ENCODE data around the gene FRAS1. TPM values are rescaled to one million over a fixed set of nuclear protein-coding genes. Genes with fewer than 3 reads are reported as not detected.

Gene FRAS1
- total and polyA plus RNA-seq, 2 of the 8 experiments (the other 6 are each of a cell fraction or from before 2014, with no cell fraction given), result 38.5 to 109 TPM

GRCh38 chr4:78310740-78311115 lies 253.6 kb downstream of the FRAS1 start:
- ChIA-PET POLR2A (ENCODE audit: partially characterized antibody) (interaction anchor here (1.9 kb wide), 1 partner anchor 10 kb away, joined by 6 read pairs; no protein-coding TSS in a partner anchor), CTCF (ENCODE audit: partially characterized antibody) (interaction anchor here (0.8 to 2.0 kb wide), 8 partner anchors 12 to 321 kb away, joined by 3 to 5 read pairs (median 4); no protein-coding TSS in a partner anchor)
- no peak overlapping the region for H3K56ac ChIP-seq (replicated peaks; ENCODE audit: insufficient read length, low read depth, low read length)
- H3K18ac ChIP-seq (ENCODE audit: extremely low read depth, low read length), result no peak overlapping the region
- H3K9me3 ChIP-seq (ENCODE audit: insufficient read depth in 2 of 2, low read depth in 1 of 2, low read length in 1 of 2), result no peaks in the 10 kb centered on the region
- no peaks in the 10 kb centered on the region for H3K79me2 ChIP-seq (ENCODE audit: control insufficient read depth in 1 of 2, insufficient read depth in 2 of 2, low read length in 2 of 2)
- no peak overlapping the region for H4K5ac ChIP-seq (ENCODE audit: insufficient read length, low read depth, low read length)
- peaks cover 3 to 22% (median 10%) of the 10 kb centered on the region in 4 experiments; a peak in 6 of 7 replicates for H3K4me1 ChIP-seq (replicated peaks in 1 of 4; ENCODE audit: control insufficient read depth in 3 of 4, insufficient read depth in 4 of 4, low read length in 3 of 4)
- no peak overlapping the region for H3K23ac ChIP-seq (ENCODE audit: insufficient read length)
- no peaks in the 10 kb centered on the region for H3K27me3 ChIP-seq (replicated peaks in 1 of 4; ENCODE audit: control insufficient read depth in 3 of 4, extremely low read depth in 1 of 4, insufficient read depth in 3 of 4, low read length in 3 of 4)
- no peaks in the 10 kb centered on the region for H3K23me2 ChIP-seq (ENCODE audit: low read depth, low read length)
- no peak overlapping the region for H3K4me3 ChIP-seq (ENCODE audit: extremely low read depth in 1 of 4, insufficient read depth in 2 of 4, low read depth in 3 of 4, low read length in 4 of 4)
- H3K4ac ChIP-seq (replicated peaks; ENCODE audit: insufficient read length, low read depth, low read length), result no peak overlapping the region
- no peak overlapping the region for H4K91ac ChIP-seq (replicated peaks; ENCODE audit: insufficient read length, low read length)
- H3K14ac ChIP-seq (ENCODE audit: insufficient read length), result no peak overlapping the region
- no peaks in the 10 kb centered on the region for H4K20me1 ChIP-seq (replicated peaks in 1 of 2; ENCODE audit: control insufficient read depth in 1 of 2, insufficient read depth in 2 of 2, low read length in 2 of 2)
- no peak overlapping the region for H3K4me2 ChIP-seq (ENCODE audit: insufficient read depth in 1 of 2, low read depth in 2 of 2, low read length in 2 of 2)
- H3K79me1 ChIP-seq (ENCODE audit: low read depth, low read length), result no peaks in the 10 kb centered on the region
- no peak overlapping the region for H2BK5ac ChIP-seq (ENCODE audit: low read depth, low read length)
- H3K9ac ChIP-seq (replicated peaks in 1 of 4; ENCODE audit: extremely low read depth in 1 of 4, low read depth in 3 of 4, low read length in 3 of 4), result no peak overlapping the region
- no peak overlapping the region for H2AFZ ChIP-seq (ENCODE audit: low read length)
- H4K8ac ChIP-seq (ENCODE audit: extremely low read depth, insufficient read depth, low read length), result no peak overlapping the region
- no peak overlapping the region for H2BK120ac ChIP-seq (replicated peaks; ENCODE audit: low read depth, low read length)
- peaks cover 12 to 48% (median 29%) of the 10 kb centered on the region in 4 experiments; a peak in 7 of 8 replicates for H3K36me3 ChIP-seq (ENCODE audit: control insufficient read depth in 2 of 4, insufficient read depth in 4 of 4, low read length in 3 of 4)
- H2BK12ac ChIP-seq (ENCODE audit: low read depth, low read length), result no peak overlapping the region
- no peak overlapping the region for H3K27ac ChIP-seq (ENCODE audit: low read depth, low read length)
- WGBS, 2 experiments (ENCODE audit: extremely low coverage in 1 of 2, insufficient coverage in 1 of 2, insufficient read length in 1 of 2, insufficient replicate concordance in 2 of 2, low coverage in 1 of 2, low lambda C conversion rate in 2 of 2, missing lambda C conversion rate in 1 of 2), result 74% methylated on average over 6 of the region's 6 CpGs; no CpG with 5 or more reads in 1 of the 2 experiments
- no peak for DNase-seq (ENCODE audit: low read depth in 1 of 2, low spot score in 2 of 2)
- FAIRE-seq, result no peak
- no peak overlapping the region for H2BK20ac ChIP-seq (ENCODE audit: low read length)
- H2BK15ac ChIP-seq (ENCODE audit: low read length), result no peak overlapping the region
- no peak overlapping the region for H2AK5ac ChIP-seq (ENCODE audit: low read depth, low read length)
- TF ChIP-seq RAD21 (IDR thresholded peaks at IDR 0.05 in 1 of 2, conservative IDR thresholded peaks at IDR 0.05 in 1 of 2; ENCODE audit: low read depth in 2 of 2, low read length in 2 of 2), result no peak
- no peak for TF ChIP-seq GABPA (IDR thresholded peaks at IDR 0.05; ENCODE audit: borderline replicate concordance, insufficient read depth, low read length)
- TF ChIP-seq MAFK (IDR thresholded peaks at IDR 0.05; ENCODE audit: low read depth, low read length), result no peak
- TF ChIP-seq JUND (IDR thresholded peaks at IDR 0.05; ENCODE audit: low read length), result no peak
- no peak for TF ChIP-seq ATF3 (IDR thresholded peaks at IDR 0.05; ENCODE audit: insufficient read depth, low read depth, low read length)
- no peak for TF ChIP-seq HDAC2 (IDR thresholded peaks at IDR 0.05; ENCODE audit: borderline replicate concordance in 1 of 2, low read depth in 2 of 2, low read length in 2 of 2)
- no peak for TF ChIP-seq RFX5 (IDR thresholded peaks at IDR 0.05; ENCODE audit: borderline replicate concordance, low read depth, low read length)
- TF ChIP-seq HDAC6 (IDR thresholded peaks at IDR 0.05; ENCODE audit: low read depth, low read length), result no peak
- TF ChIP-seq POLR2A (IDR thresholded peaks at IDR 0.05; ENCODE audit: control extremely low read depth in 1 of 2, low read depth in 2 of 2, low read length in 2 of 2), result no peak
- no peak for TF ChIP-seq SP1 (IDR thresholded peaks at IDR 0.05; ENCODE audit: low read depth, low read length)
- TF ChIP-seq SAP30 (IDR thresholded peaks at IDR 0.05; ENCODE audit: insufficient read depth, insufficient replicate concordance, low read length), result no peak
- TF ChIP-seq KDM4A (IDR thresholded peaks at IDR 0.05; ENCODE audit: low read depth, low read length, severe bottlenecking), result no peak
- no peak for TF ChIP-seq EP300 (IDR thresholded peaks at IDR 0.05; ENCODE audit: borderline replicate concordance in 1 of 2, low read depth in 2 of 2, low read length in 2 of 2)

Data from H1 (cell line).